Sigmoid colon (tissue), 4 donors: Measurements from ENCODE around the gene PRKG1.

Experiments used
- EP300 ChIP-seq, 4 donors: sonication (generic); formaldehyde crosslinking; IDR thresholded peaks; one replicate each; pipeline ENCODE4 v1.6.1; 2017; ENCODE audit warnings: antibody characterized with exemption in 4 of 4
- POLR2A ChIP-seq, 2 donors: fragments of 450-650 bp; IDR thresholded peaks; one replicate each; pipeline ENCODE4 v1.6.1; 2016; ENCODE audit warnings: antibody characterized with exemption in 2 of 2, mild to moderate bottlenecking in 2 of 2, moderate library complexity in 2 of 2
- POLR2AphosphoS5 ChIP-seq, 4 donors: sonication (generic); formaldehyde crosslinking; IDR thresholded peaks; one replicate each; pipeline ENCODE4 v1.6.1; 2017; ENCODE audit warnings: antibody characterized with exemption in 4 of 4
- TF ChIP-seq, protein P1 (sequence below), 4 experiments: fragments of 450-650 bp in 3 of 4; fragments of 200-600 bp in 1 of 4; IDR thresholded peaks; one replicate each; pipeline ENCODE4 v1.5.1; 2016 to 2019; ENCODE audit warnings: antibody characterized with exemption in 4 of 4, mild to moderate bottlenecking in 3 of 4, moderate library complexity in 2 of 4

DNA sequence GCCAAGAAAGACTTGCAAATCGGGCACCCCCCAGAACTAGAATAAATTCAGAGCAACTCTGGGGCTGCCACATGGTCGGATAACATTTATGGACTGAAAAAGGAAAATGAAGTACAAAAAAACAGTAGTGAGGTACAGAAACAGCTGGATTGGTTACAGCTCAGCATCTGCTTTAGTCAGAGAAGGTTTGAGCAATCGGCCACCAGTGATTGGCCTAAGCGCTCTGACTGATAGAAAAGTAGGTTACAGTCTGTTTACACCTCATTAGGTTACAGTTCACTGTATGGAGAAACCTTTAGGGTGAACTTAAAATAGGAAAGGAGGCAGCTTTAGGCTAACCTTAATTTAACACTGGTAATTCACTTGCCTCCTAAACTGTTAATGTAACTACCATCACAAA lies 1137.8 kb downstream of the PRKG1 start:
- TF ChIP-seq, protein P1, sequence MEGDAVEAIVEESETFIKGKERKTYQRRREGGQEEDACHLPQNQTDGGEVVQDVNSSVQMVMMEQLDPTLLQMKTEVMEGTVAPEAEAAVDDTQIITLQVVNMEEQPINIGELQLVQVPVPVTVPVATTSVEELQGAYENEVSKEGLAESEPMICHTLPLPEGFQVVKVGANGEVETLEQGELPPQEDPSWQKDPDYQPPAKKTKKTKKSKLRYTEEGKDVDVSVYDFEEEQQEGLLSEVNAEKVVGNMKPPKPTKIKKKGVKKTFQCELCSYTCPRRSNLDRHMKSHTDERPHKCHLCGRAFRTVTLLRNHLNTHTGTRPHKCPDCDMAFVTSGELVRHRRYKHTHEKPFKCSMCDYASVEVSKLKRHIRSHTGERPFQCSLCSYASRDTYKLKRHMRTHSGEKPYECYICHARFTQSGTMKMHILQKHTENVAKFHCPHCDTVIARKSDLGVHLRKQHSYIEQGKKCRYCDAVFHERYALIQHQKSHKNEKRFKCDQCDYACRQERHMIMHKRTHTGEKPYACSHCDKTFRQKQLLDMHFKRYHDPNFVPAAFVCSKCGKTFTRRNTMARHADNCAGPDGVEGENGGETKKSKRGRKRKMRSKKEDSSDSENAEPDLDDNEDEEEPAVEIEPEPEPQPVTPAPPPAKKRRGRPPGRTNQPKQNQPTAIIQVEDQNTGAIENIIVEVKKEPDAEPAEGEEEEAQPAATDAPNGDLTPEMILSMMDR (IDR thresholded peaks at IDR 0.05): no peak
- no peak for TF ChIP-seq POLR2A (IDR thresholded peaks at IDR 0.05)
- TF ChIP-seq POLR2AphosphoS5 (IDR thresholded peaks at IDR 0.05): no peak
- TF ChIP-seq EP300 (IDR thresholded peaks at IDR 0.05): no peak
